Tibial nerve (tissue), 4 donors: ENCODE data around the gene PPP1R14B. TPM values are rescaled to one million over a fixed set of nuclear protein-coding genes. Genes with fewer than 3 reads are reported as not detected.

Experiments used
- DNase-seq, 2 donors: peaks; one replicate each; pipeline ENCODE4 v3.0.0-alpha.2; 2019; ENCODE audit warnings: low spot score in 2 of 2
- H3K27ac ChIP-seq, 4 donors: fragments of 200-600 bp; sonication (generic) in 3 of 4; one replicate each; pipeline ENCODE4 v1.5.1; 2017 to 2019; ENCODE audit warnings: mild to moderate bottlenecking in 1 of 4
- H3K27me3 ChIP-seq, 2 donors: fragments of 200-600 bp; sonication (generic) in 1 of 2; one replicate each; pipeline versions ENCODE4 v1.5.1 to v1.6.0; 2017 to 2019
- H3K36me3 ChIP-seq, 3 donors: fragments of 200-600 bp; sonication (generic); one replicate each; pipeline ENCODE4 v1.5.1; 2018 to 2019
- H3K4me1 ChIP-seq, 4 donors: fragments of 200-600 bp; sonication (generic) in 3 of 4; one replicate each; pipeline ENCODE4 v1.5.1; 2017 to 2019
- H3K4me3 ChIP-seq, 4 donors: fragments of 200-600 bp; sonication (generic) in 3 of 4; one replicate each; pipeline ENCODE4 v1.5.1; 2017 to 2019; ENCODE audit warnings: mild to moderate bottlenecking in 1 of 4, moderate library complexity in 1 of 4
- H3K9me3 ChIP-seq, 4 donors: fragments of 200-600 bp; sonication (generic) in 3 of 4; one replicate each; pipeline ENCODE4 v1.5.1; 2017 to 2019
- CTCF ChIP-seq, 5 experiments: fragments of 200-600 bp in 3 of 5; fragments of 450-650 bp in 2 of 5; sonication (generic) in 3 of 5; IDR thresholded peaks; one replicate each; pipeline ENCODE4 v1.5.1; 2016 to 2019; ENCODE audit warnings: antibody characterized with exemption in 5 of 5, mild to moderate bottlenecking in 3 of 5, moderate library complexity in 2 of 5
- EP300 ChIP-seq, 2 donors: sonication (generic); formaldehyde crosslinking; IDR thresholded peaks; one replicate each; pipeline ENCODE4 v1.6.1; 2017; ENCODE audit warnings: antibody characterized with exemption in 2 of 2, mild to moderate bottlenecking in 1 of 2
- POLR2A ChIP-seq, 2 donors: fragments of 450-650 bp; IDR thresholded peaks; one replicate each; pipeline ENCODE4 v1.6.1; 2017; ENCODE audit warnings: antibody characterized with exemption in 2 of 2, mild to moderate bottlenecking in 2 of 2, moderate library complexity in 2 of 2
- WGBS, 2 donors: methylation state at CpG; one replicate each; pipeline ENCODE4 v1.1.5; 2018; 5-methylcytosine and 5-hydroxymethylcytosine counted together
- total RNA-seq, 4 donors: library from RNA; depleted of rRNA; stranded (reverse); fragments of >200 nt; gene quantifications; one replicate each; pipeline ENCODE4 v1.1.0, GENCODE V29; 2016

The PPP1R14B gene
- total RNA-seq, 4 donors from 2014 or later = 79.7 to 187 (median 91.4) TPM

GRCh38 chr11:64262271-64263002, 15.7 kb upstream of the PPP1R14B start:
- H3K36me3 ChIP-seq = peaks cover 0 to 97% (median 6%) of the 10 kb centered on the region in 3 donors
- no peak overlapping the region for H3K27ac ChIP-seq
- H3K4me1 ChIP-seq = peaks cover 0 to 8% (median 5%) of the 10 kb centered on the region in 4 donors
- TF ChIP-seq POLR2A (IDR thresholded peaks at IDR 0.05) (no peak), EP300 (IDR thresholded peaks at IDR 0.05) (no peak), CTCF (IDR thresholded peaks at IDR 0.05) (no peak)
- H3K9me3 ChIP-seq = no peaks in the 10 kb centered on the region
- no peak overlapping the region for H3K4me3 ChIP-seq
- 91 to 92% methylated on average over 34 to 36 of the region's 42 CpGs for WGBS, 2 donors
- no peaks in the 10 kb centered on the region for H3K27me3 ChIP-seq
- DNase-seq = no peak

GRCh38 chr11:64261556-64262080, 14.9 kb upstream of the PPP1R14B start:
- H3K4me1 ChIP-seq = no peaks in the 10 kb centered on the region

GRCh38 chr11:64260147-64260708, 13.5 kb upstream of the PPP1R14B start:
- TF ChIP-seq CTCF (IDR thresholded peaks at IDR 0.05) = no peak
- TF ChIP-seq EP300 (IDR thresholded peaks at IDR 0.05) = no peak
- no peak for TF ChIP-seq POLR2A (IDR thresholded peaks at IDR 0.05)

More at GRCh38 chr11:64261556-64262080, 14.9 kb upstream of the PPP1R14B start:
- H3K36me3 ChIP-seq = peaks cover 0 to 98% (median 6%) of the 10 kb centered on the region in 3 donors
- 90 to 92% methylated on average over 15 to 17 of the region's 18 CpGs for WGBS, 2 donors
- no peak overlapping the region for H3K27ac ChIP-seq
- H3K4me3 ChIP-seq = no peak overlapping the region
- DNase-seq = no peak
- TF ChIP-seq POLR2A (IDR thresholded peaks at IDR 0.05) (no peak), CTCF (IDR thresholded peaks at IDR 0.05) (no peak), EP300 (IDR thresholded peaks at IDR 0.05) (no peak)
- H3K9me3 ChIP-seq = no peaks in the 10 kb centered on the region
- no peaks in the 10 kb centered on the region for H3K27me3 ChIP-seq

GRCh38 chr11:64259533-64260067, 12.9 kb upstream of the PPP1R14B start:
- Histone ChIP-seq H3K9me3 (no peaks in the 10 kb centered on the region), H3K36me3 (peaks cover 0 to 98% (median 6%) of the 10 kb centered on the region in 3 donors), H3K27ac (no peak overlapping the region), H3K27me3 (no peaks in the 10 kb centered on the region), H3K4me1 (no peaks in the 10 kb centered on the region), H3K4me3 (no peak overlapping the region)
- WGBS, 2 donors = 68 to 77% methylated on average over 4 of the region's 4 CpGs
- DNase-seq = no peak
- no peak for TF ChIP-seq EP300 (IDR thresholded peaks at IDR 0.05)
- no peak for TF ChIP-seq CTCF (IDR thresholded peaks at IDR 0.05)
- no peak for TF ChIP-seq POLR2A (IDR thresholded peaks at IDR 0.05)

More at GRCh38 chr11:64260147-64260708, 13.5 kb upstream of the PPP1R14B start:
- no peaks in the 10 kb centered on the region for H3K9me3 ChIP-seq
- no peak overlapping the region for H3K27ac ChIP-seq
- H3K36me3 ChIP-seq = peaks cover 0 to 98% (median 6%) of the 10 kb centered on the region in 3 donors
- H3K27me3 ChIP-seq = no peaks in the 10 kb centered on the region
- H3K4me3 ChIP-seq = no peak overlapping the region
- no peak for DNase-seq
- H3K4me1 ChIP-seq = no peaks in the 10 kb centered on the region
- WGBS, 2 donors = 89 to 95% methylated on average over 6 of the region's 6 CpGs
